Stimulated activated naive B cell treated with anti-CD40 and anti-IgM and Interleukin-4, amounts not matched to agents 10 μg/mL and 1 μg/mL and 100 μg/mL, for 72 hours (primary cell): ENCODE data around the gene SLC24A3.

ENCODE experiments used
- ATAC-seq, 2 donors: fragments of 150-1000 bp; cut with Tn5 transposase; replicated peaks; 2 replicates each; pipeline ENCODE4 v1.10.0; 2021; ENCODE audit warnings: moderate library complexity in 1 of 2
- DNase-seq: peaks from one replicate; pipeline ENCODE4 v3.0.0; 2021
- H3K27ac Mint-ChIP-seq: one replicate; pipeline ENCODE4 v1.8.0; 2022; ENCODE audit warnings: mild to moderate bottlenecking, mixed read lengths
- H3K27me3 Mint-ChIP-seq, 2 donors: one replicate each; pipeline ENCODE4 v1.8.0; 2022; ENCODE audit warnings: mixed read lengths in 2 of 2
- H3K36me3 Mint-ChIP-seq, 2 donors: one replicate each; pipeline ENCODE4 v1.8.0; 2022; ENCODE audit warnings: mixed read lengths in 2 of 2, mild to moderate bottlenecking in 1 of 2
- H3K4me1 Mint-ChIP-seq, 2 donors: one replicate each; pipeline ENCODE4 v1.8.0; 2022; ENCODE audit warnings: mixed read lengths in 2 of 2, mild to moderate bottlenecking in 1 of 2
- H3K4me3 Mint-ChIP-seq, 2 donors: one replicate each; pipeline ENCODE4 v1.8.0; 2022; ENCODE audit warnings: mild to moderate bottlenecking in 2 of 2, mixed read lengths in 2 of 2, moderate library complexity in 1 of 2
- H3K9me3 Mint-ChIP-seq, 2 donors: one replicate each; pipeline ENCODE4 v1.8.0; 2022; ENCODE audit warnings: mixed read lengths in 2 of 2, mild to moderate bottlenecking in 1 of 2

Gene SLC24A3

GRCh38 chr20:19271879-19272651 is 59.6 kb downstream of the SLC24A3 start:
- no peaks in the 10 kb centered on the region for H3K9me3 Mint-ChIP-seq
- H3K4me3 Mint-ChIP-seq: no peak overlapping the region
- H3K4me1 Mint-ChIP-seq: no peaks in the 10 kb centered on the region
- H3K36me3 Mint-ChIP-seq: no peaks in the 10 kb centered on the region
- peaks cover 5 to 7% of the 10 kb centered on the region in 2 donors for H3K27me3 Mint-ChIP-seq
- ATAC-seq (no peak), DNase-seq (no peak)
- H3K27ac Mint-ChIP-seq: no peak overlapping the region

GRCh38 chr20:19272976-19273654 is 60.7 kb downstream of the SLC24A3 start:
- Mint-ChIP-seq H3K27ac (no peak overlapping the region), H3K4me3 (no peak overlapping the region), H3K4me1 (no peaks in the 10 kb centered on the region), H3K27me3 (peaks cover 5 to 7% of the 10 kb centered on the region in 2 donors), H3K9me3 (no peaks in the 10 kb centered on the region), H3K36me3 (no peaks in the 10 kb centered on the region)
- ATAC-seq (no peak), DNase-seq (no peak)

- H3K4me3 Mint-ChIP-seq: no peak overlapping the region
- no peaks in the 10 kb centered on the region for H3K4me1 Mint-ChIP-seq
- no peak overlapping the region for H3K27ac Mint-ChIP-seq
- no peaks in the 10 kb centered on the region for H3K36me3 Mint-ChIP-seq
- H3K9me3 Mint-ChIP-seq: no peaks in the 10 kb centered on the region
- ATAC-seq (no peak), DNase-seq (no peak)
- H3K27me3 Mint-ChIP-seq: peaks cover 5 to 7% of the 10 kb centered on the region in 2 donors
Observed at GRCh38 chr20:19274001-19274400, 61.6 kb downstream of the SLC24A3 start.

- Mint-ChIP-seq H3K27ac (no peak overlapping the region), H3K4me3 (no peak overlapping the region), H3K27me3 (peaks cover 5 to 8% of the 10 kb centered on the region in 2 donors), H3K36me3 (no peaks in the 10 kb centered on the region), H3K4me1 (no peaks in the 10 kb centered on the region), H3K9me3 (no peaks in the 10 kb centered on the region)
- DNase-seq: no peak
- no peak for ATAC-seq
Observed at GRCh38 chr20:19274412-19275015, 62.1 kb downstream of the SLC24A3 start.

DNA sequence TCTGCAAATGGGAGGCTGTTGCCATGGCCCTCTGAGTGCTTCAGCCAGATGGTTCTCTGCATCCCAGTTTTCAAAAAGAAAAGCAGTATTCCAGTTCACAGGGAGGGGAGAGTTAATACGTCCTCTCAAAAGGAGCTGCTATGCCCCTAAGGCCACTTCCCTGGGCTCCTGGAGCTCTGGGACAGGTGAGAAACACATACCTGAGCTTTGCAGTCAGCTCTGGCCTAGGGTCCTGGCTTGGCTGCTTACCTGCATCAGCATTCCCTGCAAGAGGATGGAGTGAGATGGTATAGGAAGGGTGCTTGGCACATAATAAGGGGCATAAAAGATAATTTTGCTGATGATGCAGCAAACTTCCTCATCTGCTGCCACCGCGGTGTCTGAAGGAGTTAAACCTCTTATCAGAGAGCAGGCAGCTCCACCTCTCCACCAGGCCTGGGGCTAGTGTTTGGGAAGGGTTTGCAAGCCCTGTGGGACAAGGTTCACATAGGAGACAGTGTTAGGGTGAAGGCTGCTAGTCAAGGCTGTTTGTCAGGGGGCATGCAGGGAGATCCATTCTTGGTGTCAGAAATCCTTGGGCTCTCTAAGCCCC is 62.7 kb downstream of the SLC24A3 start:
- H3K4me3 Mint-ChIP-seq: no peak overlapping the region
- no peaks in the 10 kb centered on the region for H3K9me3 Mint-ChIP-seq
- H3K36me3 Mint-ChIP-seq: no peaks in the 10 kb centered on the region
- no peaks in the 10 kb centered on the region for H3K4me1 Mint-ChIP-seq
- ATAC-seq (no peak), DNase-seq (no peak)
- H3K27me3 Mint-ChIP-seq: peaks cover 4 to 5% of the 10 kb centered on the region in 2 donors
- H3K27ac Mint-ChIP-seq: no peak overlapping the region

DNA sequence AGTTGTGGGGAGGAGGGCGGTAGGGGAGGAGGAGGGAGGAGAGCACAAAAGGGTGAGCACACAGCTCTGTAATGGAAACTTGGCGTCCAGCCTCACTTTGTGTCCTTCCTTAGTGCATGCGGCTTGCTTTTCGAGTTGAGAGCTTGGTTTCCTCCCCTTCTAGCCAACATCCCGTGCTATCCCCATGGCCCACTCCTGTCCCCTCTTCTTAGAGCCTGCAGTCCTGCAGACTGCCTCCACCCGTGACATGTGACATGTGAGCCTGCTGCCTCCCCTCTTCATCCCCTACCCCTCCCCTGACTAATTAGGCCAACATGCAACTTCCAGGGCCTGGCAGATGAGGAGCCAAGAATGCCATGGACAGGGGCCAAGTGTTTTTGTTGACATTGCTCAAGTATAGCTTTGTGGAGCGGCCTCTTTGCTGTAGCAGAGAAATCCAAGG is 63.2 kb downstream of the SLC24A3 start:
- DNase-seq (no peak), ATAC-seq (no peak)
- H3K27ac Mint-ChIP-seq: no peak overlapping the region
- no peak overlapping the region for H3K4me3 Mint-ChIP-seq
- peaks cover under 1 to 4% of the 10 kb centered on the region in 2 donors for H3K27me3 Mint-ChIP-seq
- H3K9me3 Mint-ChIP-seq: no peaks in the 10 kb centered on the region
- H3K36me3 Mint-ChIP-seq: no peaks in the 10 kb centered on the region
- H3K4me1 Mint-ChIP-seq: no peaks in the 10 kb centered on the region

- DNase-seq (no peak), ATAC-seq (no peak)
- Mint-ChIP-seq H3K9me3 (no peaks in the 10 kb centered on the region), H3K36me3 (no peaks in the 10 kb centered on the region), H3K27ac (no peak overlapping the region), H3K27me3 (peaks cover 0 to 4% of the 10 kb centered on the region in 2 donors), H3K4me3 (no peak overlapping the region), H3K4me1 (no peaks in the 10 kb centered on the region)
Observed at GRCh38 chr20:19277381-19277780, 64.9 kb downstream of the SLC24A3 start.

GRCh38 chr20:19283490-19284025 is 71.1 kb downstream of the SLC24A3 start:
- Mint-ChIP-seq H3K9me3 (no peaks in the 10 kb centered on the region), H3K27me3 (peaks cover 0 to 4% of the 10 kb centered on the region in 2 donors), H3K4me1 (no peaks in the 10 kb centered on the region), H3K4me3 (no peak overlapping the region), H3K36me3 (no peaks in the 10 kb centered on the region), H3K27ac (no peak overlapping the region)
- DNase-seq (no peak), ATAC-seq (no peak)

GRCh38 chr20:19284400-19285178 is 72.1 kb downstream of the SLC24A3 start:
- Mint-ChIP-seq H3K27ac (no peak overlapping the region), H3K9me3 (no peaks in the 10 kb centered on the region), H3K27me3 (peaks cover 0 to under 1% of the 10 kb centered on the region in 2 donors), H3K4me3 (no peak overlapping the region), H3K36me3 (no peaks in the 10 kb centered on the region), H3K4me1 (no peaks in the 10 kb centered on the region)
- no peak for DNase-seq
- no peak for ATAC-seq

DNA sequence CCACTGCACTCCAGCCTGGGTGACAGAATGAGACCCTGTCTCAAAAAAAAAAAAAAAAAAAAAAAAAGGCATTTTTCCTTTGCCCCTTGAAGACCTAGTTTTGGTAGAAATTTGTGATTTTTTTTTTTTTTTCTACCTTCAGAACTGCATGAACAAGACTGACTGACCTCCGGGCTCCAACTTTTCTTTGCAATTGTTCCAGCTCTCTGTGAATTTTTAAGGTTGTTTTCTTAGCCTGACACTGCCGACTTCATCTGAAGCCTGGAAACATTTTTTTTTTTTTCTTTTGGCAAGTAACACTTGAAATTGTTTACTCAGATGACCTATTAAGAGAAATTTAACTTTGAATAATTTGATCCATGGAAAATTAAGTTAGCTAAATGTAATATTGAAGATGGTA is 73.0 kb downstream of the SLC24A3 start:
- DNase-seq: no peak
- Mint-ChIP-seq H3K27me3 (no peaks in the 10 kb centered on the region), H3K9me3 (no peaks in the 10 kb centered on the region), H3K4me3 (no peak overlapping the region), H3K36me3 (no peaks in the 10 kb centered on the region), H3K27ac (no peak overlapping the region), H3K4me1 (no peaks in the 10 kb centered on the region)
- ATAC-seq: no peak

- H3K9me3 Mint-ChIP-seq: no peaks in the 10 kb centered on the region
- H3K4me1 Mint-ChIP-seq: no peaks in the 10 kb centered on the region
- ATAC-seq: no peak
- no peak overlapping the region for H3K4me3 Mint-ChIP-seq
- no peak overlapping the region for H3K27ac Mint-ChIP-seq
- H3K36me3 Mint-ChIP-seq: no peaks in the 10 kb centered on the region
- no peaks in the 10 kb centered on the region for H3K27me3 Mint-ChIP-seq
- DNase-seq: no peak
Observed at GRCh38 chr20:19288061-19288460, 75.6 kb downstream of the SLC24A3 start.

GRCh38 chr20:19288636-19289035 is 76.2 kb downstream of the SLC24A3 start:
- Mint-ChIP-seq H3K27me3 (no peaks in the 10 kb centered on the region), H3K4me3 (no peak overlapping the region), H3K27ac (no peak overlapping the region), H3K4me1 (no peaks in the 10 kb centered on the region), H3K36me3 (no peaks in the 10 kb centered on the region), H3K9me3 (no peaks in the 10 kb centered on the region)
- ATAC-seq (no peak), DNase-seq (no peak)

DNA sequence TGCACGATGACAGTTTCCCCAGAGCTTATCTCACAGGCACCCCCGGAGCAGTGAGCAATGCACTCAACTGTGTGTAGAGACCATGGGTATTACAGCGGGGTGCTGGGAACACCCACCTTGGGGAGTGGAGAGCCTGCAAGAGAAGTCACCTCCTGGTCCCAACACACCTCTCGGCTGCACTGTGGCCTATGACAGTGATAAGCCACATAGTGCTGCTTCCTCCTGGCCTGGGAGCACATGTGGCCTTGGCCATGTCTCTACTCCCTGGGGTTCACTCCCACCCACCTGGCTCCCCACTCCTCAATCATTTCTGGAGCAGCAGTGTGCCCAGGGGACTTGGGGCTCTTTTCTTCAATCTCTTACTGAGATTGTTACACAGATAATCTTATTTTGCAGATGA is 77.0 kb downstream of the SLC24A3 start:
- Mint-ChIP-seq H3K36me3 (no peaks in the 10 kb centered on the region), H3K4me3 (no peak overlapping the region)

More for the DNA sequence above, 77.0 kb downstream of the SLC24A3 start:
- H3K27me3 Mint-ChIP-seq: peaks cover 2 to 3% of the 10 kb centered on the region in 2 donors
- H3K9me3 Mint-ChIP-seq: no peaks in the 10 kb centered on the region
- no peak overlapping the region for H3K27ac Mint-ChIP-seq
- DNase-seq: no peak
- no peaks in the 10 kb centered on the region for H3K4me1 Mint-ChIP-seq
- ATAC-seq: no peak
